SK-N-MC (cell line): Measurements from ENCODE around the gene CA10.

Experiments
- EZH2 ChIP-seq: fragments of 200-600 bp; sonication (generic); IDR thresholded peaks from one replicate; pipeline ENCODE4 v1.6.1; 2017; ENCODE audit warnings: antibody characterized with exemption
- FOXP2 ChIP-seq: optimal IDR thresholded peaks from 2 replicates; pipeline ENCODE3; 2011; ENCODE audit warnings: mild to moderate bottlenecking, moderate library complexity; ENCODE audit not compliant: insufficient read depth; ENCODE audit errors: extremely low read length, control extremely low read depth
- POLR2AphosphoS5 ChIP-seq: IDR thresholded peaks from 2 replicates; pipeline ENCODE4 v1.6.1; 2012; ENCODE audit warnings: mild to moderate bottlenecking, low read depth, low read length, borderline replicate concordance

- TF ChIP-seq EZH2, result no peak
- TF ChIP-seq POLR2AphosphoS5, result no peak
- no peak for TF ChIP-seq FOXP2
Measured at GRCh38 chr17:51926448-51926847, 232.1 kb downstream of the CA10 start.
